Neural cell (in vitro differentiated cells): ENCODE data around the gene SLX4.

Source experiments
- EP300 ChIP-seq: fragments of 450-650 bp; conservative IDR thresholded peaks from 2 replicates; pipeline ENCODE4 v1.6.1; 2014; ENCODE audit warnings: antibody characterized with exemption, mild to moderate bottlenecking, moderate library complexity; ENCODE audit not compliant: poor library complexity, severe bottlenecking
- RAD21 ChIP-seq: fragments of 450-650 bp; conservative IDR thresholded peaks from 2 replicates; pipeline ENCODE4 v1.6.1; 2014; ENCODE audit warnings: antibody characterized with exemption, mild to moderate bottlenecking, moderate library complexity
- SMC3 ChIP-seq: fragments of 450-650 bp; conservative IDR thresholded peaks from 2 replicates; pipeline ENCODE4 v1.6.1; 2014; ENCODE audit warnings: antibody characterized with exemption, mild to moderate bottlenecking, moderate library complexity; ENCODE audit not compliant: poor library complexity
- TF ChIP-seq, protein P1 (sequence below): fragments of 450-650 bp; IDR thresholded peaks from 2 replicates; pipeline ENCODE4 v1.5.1; 2014; ENCODE audit warnings: antibody characterized with exemption, mild to moderate bottlenecking, moderate library complexity; ENCODE audit not compliant: poor library complexity, severe bottlenecking
- TF ChIP-seq, protein P2 (sequence below): IDR thresholded peaks from 2 replicates; pipeline ENCODE4 v1.6.1; 2012; ENCODE audit warnings: borderline replicate concordance

DNA sequence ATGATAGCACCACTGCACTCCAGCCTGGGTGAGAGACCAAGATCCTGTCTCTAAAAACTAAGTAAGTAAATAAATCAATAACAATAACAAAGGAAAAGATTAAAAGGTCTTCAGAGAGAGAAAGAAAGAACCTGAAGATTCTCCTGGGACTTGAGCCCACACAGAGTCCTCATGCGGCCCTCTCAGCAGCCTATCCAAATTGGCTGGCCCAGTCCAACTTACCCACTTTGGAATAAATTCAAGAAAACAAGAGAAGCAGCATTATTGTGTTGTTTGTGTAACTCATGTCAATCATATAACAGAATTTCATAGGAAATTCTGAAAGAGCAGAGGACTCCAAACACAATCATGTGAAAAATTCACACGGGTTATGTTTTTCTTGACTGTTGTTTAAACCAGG lies 3.8 kb downstream of the SLX4 start:
- TF ChIP-seq, protein P1, sequence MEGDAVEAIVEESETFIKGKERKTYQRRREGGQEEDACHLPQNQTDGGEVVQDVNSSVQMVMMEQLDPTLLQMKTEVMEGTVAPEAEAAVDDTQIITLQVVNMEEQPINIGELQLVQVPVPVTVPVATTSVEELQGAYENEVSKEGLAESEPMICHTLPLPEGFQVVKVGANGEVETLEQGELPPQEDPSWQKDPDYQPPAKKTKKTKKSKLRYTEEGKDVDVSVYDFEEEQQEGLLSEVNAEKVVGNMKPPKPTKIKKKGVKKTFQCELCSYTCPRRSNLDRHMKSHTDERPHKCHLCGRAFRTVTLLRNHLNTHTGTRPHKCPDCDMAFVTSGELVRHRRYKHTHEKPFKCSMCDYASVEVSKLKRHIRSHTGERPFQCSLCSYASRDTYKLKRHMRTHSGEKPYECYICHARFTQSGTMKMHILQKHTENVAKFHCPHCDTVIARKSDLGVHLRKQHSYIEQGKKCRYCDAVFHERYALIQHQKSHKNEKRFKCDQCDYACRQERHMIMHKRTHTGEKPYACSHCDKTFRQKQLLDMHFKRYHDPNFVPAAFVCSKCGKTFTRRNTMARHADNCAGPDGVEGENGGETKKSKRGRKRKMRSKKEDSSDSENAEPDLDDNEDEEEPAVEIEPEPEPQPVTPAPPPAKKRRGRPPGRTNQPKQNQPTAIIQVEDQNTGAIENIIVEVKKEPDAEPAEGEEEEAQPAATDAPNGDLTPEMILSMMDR = no peak
- TF ChIP-seq, protein P2, sequence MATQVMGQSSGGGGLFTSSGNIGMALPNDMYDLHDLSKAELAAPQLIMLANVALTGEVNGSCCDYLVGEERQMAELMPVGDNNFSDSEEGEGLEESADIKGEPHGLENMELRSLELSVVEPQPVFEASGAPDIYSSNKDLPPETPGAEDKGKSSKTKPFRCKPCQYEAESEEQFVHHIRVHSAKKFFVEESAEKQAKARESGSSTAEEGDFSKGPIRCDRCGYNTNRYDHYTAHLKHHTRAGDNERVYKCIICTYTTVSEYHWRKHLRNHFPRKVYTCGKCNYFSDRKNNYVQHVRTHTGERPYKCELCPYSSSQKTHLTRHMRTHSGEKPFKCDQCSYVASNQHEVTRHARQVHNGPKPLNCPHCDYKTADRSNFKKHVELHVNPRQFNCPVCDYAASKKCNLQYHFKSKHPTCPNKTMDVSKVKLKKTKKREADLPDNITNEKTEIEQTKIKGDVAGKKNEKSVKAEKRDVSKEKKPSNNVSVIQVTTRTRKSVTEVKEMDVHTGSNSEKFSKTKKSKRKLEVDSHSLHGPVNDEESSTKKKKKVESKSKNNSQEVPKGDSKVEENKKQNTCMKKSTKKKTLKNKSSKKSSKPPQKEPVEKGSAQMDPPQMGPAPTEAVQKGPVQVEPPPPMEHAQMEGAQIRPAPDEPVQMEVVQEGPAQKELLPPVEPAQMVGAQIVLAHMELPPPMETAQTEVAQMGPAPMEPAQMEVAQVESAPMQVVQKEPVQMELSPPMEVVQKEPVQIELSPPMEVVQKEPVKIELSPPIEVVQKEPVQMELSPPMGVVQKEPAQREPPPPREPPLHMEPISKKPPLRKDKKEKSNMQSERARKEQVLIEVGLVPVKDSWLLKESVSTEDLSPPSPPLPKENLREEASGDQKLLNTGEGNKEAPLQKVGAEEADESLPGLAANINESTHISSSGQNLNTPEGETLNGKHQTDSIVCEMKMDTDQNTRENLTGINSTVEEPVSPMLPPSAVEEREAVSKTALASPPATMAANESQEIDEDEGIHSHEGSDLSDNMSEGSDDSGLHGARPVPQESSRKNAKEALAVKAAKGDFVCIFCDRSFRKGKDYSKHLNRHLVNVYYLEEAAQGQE = no peak
- TF ChIP-seq EP300 = no peak
- no peak for TF ChIP-seq RAD21
- TF ChIP-seq SMC3 = no peak
